ENCODE data around the gene GTF2H1. TPM values are rescaled to one million over a fixed set of nuclear protein-coding genes. Genes with fewer than 3 reads are reported as not detected.

Gene GTF2H1
- total RNA-seq, 1 experiment from 2014 or later, result 39.4 TPM

- Histone ChIP-seq H3K9me3 (ENCODE audit: control insufficient read depth, low read depth, low read length) (no peaks in the 10 kb centered on the region), H4K8ac (replicated peaks; ENCODE audit: insufficient read length, low read depth, low read length) (no peak overlapping the region), H3K79me2 (ENCODE audit: insufficient read depth, low read length) (no peaks in the 10 kb centered on the region), H3K23ac (ENCODE audit: insufficient read length, low read depth, low read length) (no peak overlapping the region), H3K56ac (ENCODE audit: insufficient read length, low read depth, low read length) (no peak overlapping the region), H3K9ac (ENCODE audit: extremely low read depth, insufficient read length, low read length) (no peak overlapping the region), H2BK15ac (ENCODE audit: low read depth, low read length) (no peak overlapping the region), H3K4ac (ENCODE audit: low read depth, low read length) (no peak overlapping the region), H2BK20ac (ENCODE audit: low read depth, low read length, poor library complexity, severe bottlenecking) (no peak overlapping the region), H3T11ph (ENCODE audit: low read length) (no peak overlapping the region), H2BK5ac (ENCODE audit: insufficient read length, low read length) (no peak overlapping the region), H2AK5ac (ENCODE audit: insufficient read length, low read length) (no peak overlapping the region), H3K14ac (ENCODE audit: insufficient read depth, low read length) (no peak overlapping the region), H3K23me2 (ENCODE audit: insufficient read length, low read depth, low read length, poor library complexity, severe bottlenecking) (no peaks in the 10 kb centered on the region), H4K20me1 (ENCODE audit: control insufficient read depth, insufficient read depth, insufficient read length) (no peaks in the 10 kb centered on the region), H3K27ac (ENCODE audit: insufficient read length, low read depth, low read length) (no peak overlapping the region), H2BK12ac (ENCODE audit: insufficient read length, low read depth, low read length) (no peak overlapping the region), H3K27me3 (ENCODE audit: insufficient read depth, low read length) (no peaks in the 10 kb centered on the region), H3K18ac (ENCODE audit: insufficient read length, low read depth, low read length) (no peak overlapping the region), H3K79me1 (ENCODE audit: insufficient read depth, low read depth, low read length, poor library complexity, severe bottlenecking) (no peaks in the 10 kb centered on the region), H2BK120ac (ENCODE audit: low read depth, low read length, poor library complexity, severe bottlenecking) (no peak overlapping the region), H4K91ac (ENCODE audit: insufficient read length, low read depth, low read length) (no peak overlapping the region), H4K5ac (ENCODE audit: insufficient read length, low read depth, low read length) (no peak overlapping the region), H2AFZ (ENCODE audit: low read length) (no peak overlapping the region), H3K4me1 (ENCODE audit: insufficient read depth, low read length) (no peaks in the 10 kb centered on the region), H3K4me2 (ENCODE audit: insufficient read depth, insufficient read length, low read length) (no peak overlapping the region)
- WGBS (ENCODE audit: extremely low coverage, insufficient read length, low lambda C conversion rate), result no CpG with 5 or more reads among the region's 4 CpGs
- no peak for DNase-seq
- Mint-ChIP-seq H3K27me3 (ENCODE audit: low read depth) (no peaks in the 10 kb centered on the region), H3K4me1 (no peaks in the 10 kb centered on the region), H3K9me3 (no peaks in the 10 kb centered on the region), H3K4me3 (no peak overlapping the region), H3K36me3 (ENCODE audit: insufficient read depth in 1 of 3, low read depth in 3 of 3) (peaks cover 22 to 56% (median 49%) of the 10 kb centered on the region in 3 experiments; a peak in 6 of 7 replicates), H3K27ac (no peak overlapping the region)
- TF ChIP-seq CTCF (conservative IDR thresholded peaks at IDR 0.05), result no peak
Measured at GRCh38 chr11:18358646-18359045, 36.3 kb downstream of the GTF2H1 start.

Measured in H9 (cell line).